Measurements from ENCODE around the gene HMOX2. TPM values are rescaled to one million over a fixed set of nuclear protein-coding genes. Genes with fewer than 3 reads are reported as not detected.

Gene HMOX2
- polyA plus RNA-seq, 1 donor (not counting 4 experiments of a cell fraction or from before 2014, with no cell fraction given): 167 TPM

DNA sequence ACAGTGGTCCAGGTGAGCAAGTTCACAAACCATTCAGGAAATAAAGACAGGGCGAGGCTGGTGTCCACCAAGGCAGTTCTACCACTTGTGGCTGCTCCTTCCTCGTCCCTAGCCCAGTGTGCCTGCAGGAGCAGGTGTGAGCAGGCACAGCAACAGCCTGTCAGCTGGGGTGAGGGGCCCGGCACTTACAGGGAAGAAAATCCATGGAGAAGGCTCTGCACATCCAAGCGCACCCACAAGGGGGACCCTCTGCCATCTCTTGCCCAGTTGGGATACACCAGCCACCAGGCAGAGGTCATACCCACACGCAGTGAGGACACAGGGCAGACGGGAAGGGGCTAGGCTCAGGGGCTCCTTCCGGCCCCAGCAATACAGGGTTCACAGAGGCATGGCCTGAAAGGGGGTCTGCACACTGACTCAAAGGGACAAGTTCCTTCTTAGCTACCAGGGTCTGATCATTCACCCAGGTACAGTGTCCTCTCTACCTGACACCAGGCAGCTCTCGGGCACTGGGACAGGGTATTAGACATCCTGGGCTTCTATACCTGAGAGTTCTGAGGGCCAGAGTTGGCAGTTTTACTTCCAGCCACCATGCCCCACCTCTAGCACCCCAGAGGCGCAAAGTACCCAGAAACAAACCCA is 35.4 kb downstream of the HMOX2 start:
- no peak for FAIRE-seq
- H3K4me1 ChIP-seq (ENCODE audit: control insufficient read depth, extremely low read depth, insufficient read depth, low read length): peaks cover 1% of the 10 kb centered on the region
- H3K9ac ChIP-seq (ENCODE audit: control insufficient read depth, extremely low read depth, insufficient read depth, low read length): no peak overlapping the region
- dilution Hi-C loops (cut with MboI; ENCODE audit: extremely low pct_ligation_motif_present, low sequenced_read_pairs): no loop called here
- no peak overlapping the region for H3K4me2 ChIP-seq (ENCODE audit: control insufficient read depth, extremely low read depth, insufficient read depth, low read depth, low read length)
- no peak overlapping the region for H3K4me3 ChIP-seq (ENCODE audit: control insufficient read depth in 2 of 3, extremely low read depth in 1 of 3, insufficient read depth in 2 of 3, low read depth in 1 of 3, low read length in 3 of 3)
- TF ChIP-seq EZH2 (IDR thresholded peaks at IDR 0.05; ENCODE audit: low read length): no peak
- TF ChIP-seq CTCF (optimal IDR thresholded peaks at IDR 0.05 in 1 of 3, IDR thresholded peaks at IDR 0.05 in 1 of 3, conservative IDR thresholded peaks at IDR 0.05 in 1 of 3; ENCODE audit: extremely low read depth in 1 of 3, insufficient read depth in 2 of 3, low read length in 3 of 3): peak; percentile 67 to 70 (median 68)
- no peak for DNase-seq (ENCODE audit: low read depth, low spot score)
- H2AFZ ChIP-seq (ENCODE audit: control insufficient read depth, low read length): no peak overlapping the region
- no peak overlapping the region for H3K27ac ChIP-seq (ENCODE audit: control insufficient read depth, insufficient read depth, low read length)
- H3K27me3 ChIP-seq (ENCODE audit: control insufficient read depth, extremely low read depth, insufficient read depth, low read length): no peaks in the 10 kb centered on the region
- H3K79me2 ChIP-seq (ENCODE audit: control insufficient read depth, insufficient read depth, low read length): peaks cover 34% of the 10 kb centered on the region
- H3K9me1 ChIP-seq (ENCODE audit: control insufficient read depth, extremely low read depth, insufficient read depth, low read length): no peaks in the 10 kb centered on the region
- H4K20me1 ChIP-seq (ENCODE audit: control insufficient read depth, extremely low read depth, insufficient read depth, low read length): peaks cover 5% of the 10 kb centered on the region
- peaks cover 50 to 53% of the 10 kb centered on the region in 2 experiments for H3K36me3 ChIP-seq (ENCODE audit: control insufficient read depth in 2 of 2, extremely low read depth in 1 of 2, insufficient read depth in 2 of 2, low read length in 2 of 2)
- no peaks in the 10 kb centered on the region for H3K9me3 ChIP-seq (ENCODE audit: control insufficient read depth, low read depth, low read length)

- H3K27me3 ChIP-seq (ENCODE audit: control insufficient read depth, extremely low read depth, insufficient read depth, low read length): no peaks in the 10 kb centered on the region
- TF ChIP-seq EZH2 (IDR thresholded peaks at IDR 0.05; ENCODE audit: low read length) (no peak), CTCF (optimal IDR thresholded peaks at IDR 0.05 in 1 of 3, IDR thresholded peaks at IDR 0.05 in 1 of 3, conservative IDR thresholded peaks at IDR 0.05 in 1 of 3; ENCODE audit: extremely low read depth in 1 of 3, insufficient read depth in 2 of 3, low read length in 3 of 3) (no peak)
- peaks cover 46 to 51% of the 10 kb centered on the region in 2 experiments for H3K36me3 ChIP-seq (ENCODE audit: control insufficient read depth in 2 of 2, extremely low read depth in 1 of 2, insufficient read depth in 2 of 2, low read length in 2 of 2)
- dilution Hi-C loops (cut with MboI; ENCODE audit: extremely low pct_ligation_motif_present, low sequenced_read_pairs): no loop called here
- no peak for DNase-seq (ENCODE audit: low read depth, low spot score)
- H3K27ac ChIP-seq (ENCODE audit: control insufficient read depth, insufficient read depth, low read length): no peak overlapping the region
- H3K4me3 ChIP-seq (ENCODE audit: control insufficient read depth in 2 of 3, extremely low read depth in 1 of 3, insufficient read depth in 2 of 3, low read depth in 1 of 3, low read length in 3 of 3): no peak overlapping the region
- no peaks in the 10 kb centered on the region for H3K4me1 ChIP-seq (ENCODE audit: control insufficient read depth, extremely low read depth, insufficient read depth, low read length)
- H3K9me3 ChIP-seq (ENCODE audit: control insufficient read depth, low read depth, low read length): no peaks in the 10 kb centered on the region
- H4K20me1 ChIP-seq (ENCODE audit: control insufficient read depth, extremely low read depth, insufficient read depth, low read length): peaks cover 6% of the 10 kb centered on the region
- no peak overlapping the region for H3K9ac ChIP-seq (ENCODE audit: control insufficient read depth, extremely low read depth, insufficient read depth, low read length)
- no peak overlapping the region for H2AFZ ChIP-seq (ENCODE audit: control insufficient read depth, low read length)
- no peak for FAIRE-seq
- no peak overlapping the region for H3K4me2 ChIP-seq (ENCODE audit: control insufficient read depth, extremely low read depth, insufficient read depth, low read depth, low read length)
- no peaks in the 10 kb centered on the region for H3K9me1 ChIP-seq (ENCODE audit: control insufficient read depth, extremely low read depth, insufficient read depth, low read length)
- peaks cover 37% of the 10 kb centered on the region for H3K79me2 ChIP-seq (ENCODE audit: control insufficient read depth, insufficient read depth, low read length)
Measured at GRCh38 chr16:4512473-4512872, 36.3 kb downstream of the HMOX2 start.
